Activated T-cell treated with anti-CD3 and anti-CD28 coated beads, Interleukin-2, amount 50 U/mL, for 72 hours (primary cell): ENCODE measurements around the gene GPR31. TPM values are rescaled to one million over a fixed set of nuclear protein-coding genes. Genes with fewer than 3 reads are reported as not detected.

Experiments used
- ATAC-seq, 2 donors: fragments of 150-1000 bp; cut with Tn5 transposase; replicated peaks in 1 of 2; 2 replicates each; pipeline ENCODE4 v1.10.0; 2021; ENCODE audit warnings: moderate library complexity in 2 of 2, mild to moderate bottlenecking in 1 of 2
- DNase-seq, 2 donors: peaks; one replicate each; pipeline ENCODE4 v3.0.0; 2021 to 2022; ENCODE audit warnings: mixed read lengths in 1 of 2
- H3K27ac Mint-ChIP-seq: one replicate; pipeline ENCODE4 v1.8.0; 2022; ENCODE audit warnings: mild to moderate bottlenecking, moderate library complexity, mixed read lengths
- H3K27me3 Mint-ChIP-seq: one replicate; pipeline ENCODE4 v1.8.0; 2022; ENCODE audit warnings: low read depth, mixed read lengths
- H3K36me3 Mint-ChIP-seq, 2 donors: one replicate each; pipeline ENCODE4 v1.8.0; 2022; ENCODE audit warnings: mixed read lengths in 2 of 2, mild to moderate bottlenecking in 1 of 2; ENCODE audit not compliant: insufficient read depth in 2 of 2
- H3K4me1 Mint-ChIP-seq: one replicate; pipeline ENCODE4 v1.8.0; 2022; ENCODE audit warnings: low read depth, mixed read lengths
- H3K4me3 Mint-ChIP-seq, 2 donors: one replicate each; pipeline ENCODE4 v1.8.0; 2022; ENCODE audit warnings: mild to moderate bottlenecking in 2 of 2, mixed read lengths in 2 of 2, moderate library complexity in 2 of 2
- H3K9me3 Mint-ChIP-seq, 2 donors: one replicate each; pipeline ENCODE4 v1.8.0; 2022; ENCODE audit warnings: mixed read lengths in 2 of 2
- total RNA-seq, 2 donors: library from RNA; stranded (reverse); gene quantifications; one replicate each; pipeline ENCODE4 v1.2.3, GENCODE V29; 2022

Gene GPR31
- total RNA-seq, 2 donors from 2014 or later, result not detected

DNA sequence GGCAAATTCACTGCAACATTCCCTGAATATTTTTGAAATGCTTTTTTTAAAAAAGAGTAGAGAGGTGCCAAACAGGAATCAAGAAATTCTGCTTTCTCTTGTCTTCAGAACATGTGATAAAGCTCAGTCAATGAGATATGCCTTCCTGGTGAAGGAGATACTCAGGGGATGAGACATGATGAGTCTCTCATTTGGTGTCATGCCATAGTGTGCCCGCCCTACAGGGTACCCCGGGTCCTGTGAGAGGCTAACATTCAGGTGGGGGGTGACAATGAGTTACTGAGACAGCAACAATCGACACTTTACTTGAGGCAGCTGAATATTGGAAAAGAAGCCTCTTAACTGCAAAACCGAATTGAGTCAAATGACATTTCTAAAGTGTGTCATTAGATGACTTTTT, 28.2 kb downstream of the GPR31 start:
- Mint-ChIP-seq H3K4me3 (peak overlapping the region in 1 of 2 donors; percentile 31), H3K4me1 (peaks cover 9% of the 10 kb centered on the region), H3K36me3 (peaks cover 0 to 4% of the 10 kb centered on the region in 2 donors), H3K27ac (peak overlapping the region; percentile 2), H3K27me3 (no peaks in the 10 kb centered on the region), H3K9me3 (peaks cover 1 to 4% of the 10 kb centered on the region in 2 donors)
- peak in 1 of 2 donors; percentile 66 for ATAC-seq
- no peak for DNase-seq

DNA sequence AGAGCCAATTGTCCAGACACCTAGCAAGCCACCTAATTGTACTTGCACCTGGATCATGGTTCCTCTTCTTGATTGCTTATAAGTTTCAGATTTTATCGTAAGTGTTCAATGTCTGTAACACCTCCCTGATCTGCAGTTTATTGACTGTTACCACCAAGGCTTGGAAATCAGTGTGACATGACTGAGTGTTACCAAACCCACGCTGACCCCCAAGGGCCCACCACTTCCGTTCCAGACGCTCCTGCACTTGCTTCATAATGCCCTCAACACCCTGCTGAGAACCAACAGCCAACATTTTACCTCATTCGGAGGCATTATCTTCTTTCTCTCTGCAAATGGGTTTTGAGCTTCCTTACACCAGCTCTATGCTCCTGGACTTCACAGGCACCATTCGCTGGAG, 28.6 kb downstream of the GPR31 start:
- Mint-ChIP-seq H3K9me3 (peaks cover 1 to 4% of the 10 kb centered on the region in 2 donors), H3K4me1 (peaks cover 9% of the 10 kb centered on the region), H3K36me3 (peaks cover 0 to 4% of the 10 kb centered on the region in 2 donors), H3K4me3 (peak overlapping the region in 1 of 2 donors; percentile 31), H3K27me3 (no peaks in the 10 kb centered on the region), H3K27ac (peak overlapping the region; percentile 2)
- ATAC-seq (peak in 1 of 2 donors; percentile 22), DNase-seq (no peak)

DNA sequence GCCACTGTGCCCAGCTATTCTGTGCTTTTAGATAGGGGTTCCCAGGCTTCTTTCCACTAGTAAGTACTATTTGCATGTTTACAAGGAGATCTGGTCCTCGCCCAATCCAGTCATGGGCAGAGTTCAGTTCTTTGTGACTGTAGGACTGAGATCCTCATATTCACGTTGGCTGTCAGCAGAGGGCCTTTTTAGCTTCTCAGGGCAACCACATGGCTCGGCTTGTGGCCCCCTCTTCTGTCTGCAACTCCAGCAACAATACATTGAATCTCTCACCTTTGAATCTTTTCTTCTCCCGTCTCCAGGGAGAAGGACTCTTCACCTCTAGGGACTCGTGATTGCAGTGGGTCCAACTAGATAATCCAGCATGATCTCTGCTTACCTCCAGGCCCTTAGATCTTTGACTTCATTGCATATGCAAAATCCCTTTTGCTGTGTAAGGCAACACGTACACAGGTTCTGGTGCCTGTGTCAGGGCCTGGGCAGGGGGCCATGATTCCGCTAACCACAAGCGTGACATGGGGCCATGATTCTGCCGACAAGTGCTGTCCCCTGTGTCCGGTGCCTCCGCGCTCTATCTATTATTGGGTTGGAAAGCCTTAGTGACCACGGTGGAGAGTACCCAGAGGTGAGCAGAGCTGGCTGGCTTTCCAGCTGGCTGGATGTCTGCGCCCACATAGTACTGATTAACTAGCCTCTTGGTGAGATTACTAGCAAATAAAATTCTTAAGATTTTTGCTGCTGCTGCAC, 29.8 kb downstream of the GPR31 start:
- Mint-ChIP-seq H3K9me3 (peaks cover 1 to 4% of the 10 kb centered on the region in 2 donors), H3K4me1 (peaks cover 9% of the 10 kb centered on the region), H3K27me3 (no peaks in the 10 kb centered on the region), H3K4me3 (no peak overlapping the region), H3K27ac (no peak overlapping the region), H3K36me3 (peaks cover 0 to 4% of the 10 kb centered on the region in 2 donors)
- ATAC-seq, result no peak
- no peak for DNase-seq

DNA sequence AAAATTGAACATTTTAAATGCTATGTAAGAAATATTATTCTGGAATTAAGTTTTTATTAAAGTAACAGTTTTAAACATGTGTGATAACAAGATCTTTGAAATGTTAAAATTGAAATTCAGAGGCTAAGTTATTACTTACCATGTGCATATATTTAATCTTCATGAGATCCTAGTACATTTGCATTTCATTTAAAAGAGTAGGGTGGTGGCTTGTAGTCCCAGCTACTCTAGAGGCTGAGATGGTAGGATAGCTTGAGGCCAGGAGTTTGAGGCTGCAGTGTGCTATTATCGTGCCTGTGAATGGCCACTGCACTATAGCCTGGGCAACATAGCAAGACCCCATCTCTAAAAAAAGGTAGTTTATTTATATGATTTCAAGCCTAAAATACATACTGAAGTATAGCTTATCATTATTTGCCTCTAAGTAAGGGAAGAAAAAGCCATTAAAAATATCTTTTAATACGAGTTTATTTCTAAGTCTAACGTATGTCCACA, 31.9 kb downstream of the GPR31 start:
- H3K36me3 Mint-ChIP-seq, result peaks cover 0 to 4% of the 10 kb centered on the region in 2 donors

DNA sequence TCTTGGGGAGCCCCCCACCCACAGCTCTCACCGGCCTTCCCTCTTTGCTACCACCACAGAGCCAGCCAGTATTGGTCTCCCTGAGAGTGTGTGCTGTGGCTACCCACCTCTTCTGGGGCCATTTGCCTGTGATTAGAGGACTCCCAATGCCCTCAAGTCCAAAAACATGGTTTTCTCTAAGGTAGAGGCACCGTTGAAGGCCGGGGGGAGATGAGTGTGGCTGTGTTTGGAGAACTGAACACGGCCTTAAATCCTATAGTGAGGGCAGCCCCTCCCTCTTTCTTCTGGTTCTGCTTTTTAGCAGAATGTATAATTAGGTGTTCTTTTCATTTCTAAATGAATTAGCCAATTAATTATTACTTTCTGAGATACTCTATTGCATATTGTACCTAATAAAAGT, 32.4 kb downstream of the GPR31 start:
- Mint-ChIP-seq H3K27ac (no peak overlapping the region), H3K9me3 (peaks cover 1 to 6% of the 10 kb centered on the region in 2 donors)

More for the DNA sequence above, 31.9 kb downstream of the GPR31 start:
- Mint-ChIP-seq H3K27me3 (no peaks in the 10 kb centered on the region), H3K27ac (no peak overlapping the region), H3K4me1 (peaks cover 15% of the 10 kb centered on the region), H3K9me3 (peaks cover 1 to 4% of the 10 kb centered on the region in 2 donors), H3K4me3 (no peak overlapping the region)
- ATAC-seq, result no peak
- no peak for DNase-seq

DNA sequence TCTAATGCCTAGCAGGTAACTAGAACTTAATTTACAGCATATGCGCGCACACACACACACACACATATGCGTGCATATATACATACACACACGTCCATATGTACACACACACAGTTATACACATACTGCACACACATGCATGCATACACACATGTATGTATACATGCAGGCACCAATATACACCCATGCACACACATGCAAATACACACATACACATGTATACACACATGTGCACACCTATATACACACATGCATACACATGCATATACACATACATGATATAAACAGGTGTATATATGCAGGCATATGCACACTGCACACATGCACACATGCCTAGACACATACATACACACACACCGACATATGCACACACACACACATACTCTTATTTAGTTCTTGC, 33.0 kb downstream of the GPR31 start:
- Mint-ChIP-seq H3K4me3 (no peak overlapping the region), H3K36me3 (peaks cover 0 to 6% of the 10 kb centered on the region in 2 donors), H3K27ac (no peak overlapping the region), H3K9me3 (peaks cover 1 to 6% of the 10 kb centered on the region in 2 donors), H3K27me3 (no peaks in the 10 kb centered on the region), H3K4me1 (peaks cover 14% of the 10 kb centered on the region)
- no peak for ATAC-seq
- no peak for DNase-seq

More for the DNA sequence above, 32.4 kb downstream of the GPR31 start:
- Mint-ChIP-seq H3K36me3 (peaks cover 0 to 6% of the 10 kb centered on the region in 2 donors), H3K4me1 (peaks cover 15% of the 10 kb centered on the region), H3K4me3 (no peak overlapping the region), H3K27me3 (no peaks in the 10 kb centered on the region)
- ATAC-seq, result no peak
- no peak for DNase-seq

DNA sequence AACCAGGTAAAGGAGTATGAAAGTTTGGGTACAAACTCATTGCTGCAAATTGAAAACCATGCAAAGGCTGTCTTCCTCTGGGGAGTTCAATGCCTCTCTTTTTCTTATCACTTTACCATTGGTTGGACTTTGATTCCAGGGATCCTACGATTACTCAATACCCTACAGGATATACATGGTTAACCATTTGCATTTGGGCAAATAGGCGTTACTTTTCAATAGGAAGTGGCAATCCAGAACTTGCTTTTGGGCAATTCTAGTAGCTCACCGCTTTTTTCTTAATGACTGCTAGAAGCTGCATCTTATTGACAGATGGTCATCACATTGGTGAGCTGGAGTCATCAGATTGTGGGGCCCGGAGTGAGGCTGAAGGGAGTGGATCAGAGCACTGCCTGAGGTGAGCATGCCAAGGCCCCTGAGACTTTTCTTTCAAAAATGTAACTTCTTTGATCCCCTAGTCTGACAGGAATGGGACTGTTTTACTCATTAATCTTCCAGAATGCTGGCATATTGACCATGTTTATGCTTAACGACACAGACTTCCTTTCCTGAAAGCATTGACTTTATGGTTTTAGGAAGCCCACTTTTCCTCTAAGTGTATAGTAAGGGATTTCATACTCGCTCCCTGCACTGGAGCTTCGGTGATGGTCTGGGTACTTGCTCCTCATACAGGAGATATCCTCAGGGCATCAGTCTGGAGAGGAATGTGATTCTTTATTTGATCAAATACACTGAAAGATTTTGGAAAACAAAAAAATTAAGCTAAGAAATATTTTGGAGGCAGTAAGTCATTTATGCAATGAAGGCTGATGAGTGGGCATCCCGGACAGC, 34.7 kb downstream of the GPR31 start, which contains the start of gene CCR6:
Gene CCR6 (plus strand): TSS at position 270 of the 831 bp plus-strand sequence. CDS start 13,039 bp downstream, outside the sequence.
- DNase-seq (no peak), ATAC-seq (no peak)
- peaks cover 1 to 6% of the 10 kb centered on the region in 2 donors for H3K9me3 Mint-ChIP-seq
- H3K27ac Mint-ChIP-seq, result peak within 1 kb of the TSS; percentile 39
- peaks cover 0 to 7% of the 10 kb centered on the region in 2 donors for H3K36me3 Mint-ChIP-seq
- H3K4me1 Mint-ChIP-seq, result peaks cover 27% of the 10 kb centered on the region
- no peaks in the 10 kb centered on the region for H3K27me3 Mint-ChIP-seq
- H3K4me3 Mint-ChIP-seq, result peak within 1 kb of the TSS in 1 of 2 donors; percentile 79

DNA sequence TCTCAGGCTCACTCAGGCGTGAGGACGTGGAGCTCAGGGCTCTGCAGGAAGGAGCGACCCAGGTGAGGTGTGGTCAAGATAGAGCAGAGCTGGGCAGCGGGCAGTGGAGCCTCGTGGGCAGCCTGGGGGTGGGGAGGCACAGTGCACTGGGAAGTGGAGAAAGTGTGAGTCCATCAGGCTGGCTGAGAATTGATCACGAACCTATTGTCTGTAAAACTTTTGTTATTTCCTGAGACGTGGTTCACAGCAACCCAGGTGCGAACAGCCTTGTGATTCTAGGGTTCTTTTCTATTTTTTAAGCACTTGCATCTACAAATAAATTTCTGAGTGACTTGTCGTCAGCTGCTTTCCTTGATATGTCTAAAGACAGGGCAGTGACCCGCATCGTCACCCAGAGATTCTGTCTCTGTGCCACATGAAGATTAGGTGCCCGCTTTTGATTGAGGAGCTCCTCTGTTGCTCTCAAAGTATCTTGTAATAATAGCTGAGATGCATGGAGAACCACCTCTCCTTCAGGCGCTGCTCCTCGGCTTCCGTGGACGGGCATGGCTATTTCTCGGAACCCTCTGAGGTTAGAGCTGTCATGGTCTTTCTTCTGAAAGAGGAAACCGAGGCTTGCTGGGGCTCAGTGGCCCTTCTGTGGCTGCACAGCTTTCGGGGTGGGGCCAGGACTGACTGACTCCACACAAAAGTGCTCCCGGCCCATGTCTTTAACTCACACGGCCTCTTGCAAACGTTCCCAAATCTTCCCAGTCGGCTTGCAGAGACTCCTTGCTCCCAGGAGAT, 35.5 kb downstream of the GPR31 start:
- peaks cover 0 to 10% of the 10 kb centered on the region in 2 donors for H3K36me3 Mint-ChIP-seq
- H3K4me3 Mint-ChIP-seq, result peak overlapping the region in 1 of 2 donors; percentile 79
- peak overlapping the region; percentile 39 for H3K27ac Mint-ChIP-seq
- no peak for DNase-seq
- peaks cover 1 to 6% of the 10 kb centered on the region in 2 donors for H3K9me3 Mint-ChIP-seq
- peaks cover 31% of the 10 kb centered on the region for H3K4me1 Mint-ChIP-seq
- no peaks in the 10 kb centered on the region for H3K27me3 Mint-ChIP-seq
- peak in 1 of 2 donors; percentile 29 for ATAC-seq

DNA sequence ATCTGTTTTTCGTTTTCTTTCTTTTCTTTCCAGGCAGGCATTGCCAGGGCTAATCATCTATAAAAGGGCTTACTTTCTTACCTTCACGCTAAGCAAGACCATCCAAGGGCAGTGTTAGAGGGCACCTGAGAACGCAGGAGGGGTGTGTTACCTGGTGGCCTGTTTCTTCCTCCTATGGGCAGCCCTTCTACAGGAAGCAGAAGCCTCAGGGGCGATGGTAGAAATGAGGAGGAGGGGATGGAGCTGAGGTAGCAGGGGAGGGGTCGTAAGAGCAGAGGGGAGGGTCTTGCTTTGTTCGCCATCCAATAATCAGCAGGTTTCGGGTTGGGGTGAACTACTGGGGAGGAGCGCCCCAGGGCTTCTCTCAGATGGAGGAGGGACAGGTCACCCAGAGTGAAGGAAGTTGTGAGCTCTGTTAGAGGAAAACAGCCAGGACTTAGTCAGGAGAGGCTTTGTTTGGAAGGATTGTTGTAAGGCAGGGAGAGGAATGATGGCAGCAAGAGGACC, 36.4 kb downstream of the GPR31 start:
- H3K27ac Mint-ChIP-seq, result peak overlapping the region; percentile 9
- ATAC-seq (no peak), DNase-seq (no peak)
- H3K4me1 Mint-ChIP-seq, result peaks cover 31% of the 10 kb centered on the region
- no peaks in the 10 kb centered on the region for H3K27me3 Mint-ChIP-seq
- peak overlapping the region in 1 of 2 donors; percentile 79 for H3K4me3 Mint-ChIP-seq
- peaks cover 0 to 7% of the 10 kb centered on the region in 2 donors for H3K36me3 Mint-ChIP-seq
- peaks cover 0 to 2% of the 10 kb centered on the region in 2 donors for H3K9me3 Mint-ChIP-seq

DNA sequence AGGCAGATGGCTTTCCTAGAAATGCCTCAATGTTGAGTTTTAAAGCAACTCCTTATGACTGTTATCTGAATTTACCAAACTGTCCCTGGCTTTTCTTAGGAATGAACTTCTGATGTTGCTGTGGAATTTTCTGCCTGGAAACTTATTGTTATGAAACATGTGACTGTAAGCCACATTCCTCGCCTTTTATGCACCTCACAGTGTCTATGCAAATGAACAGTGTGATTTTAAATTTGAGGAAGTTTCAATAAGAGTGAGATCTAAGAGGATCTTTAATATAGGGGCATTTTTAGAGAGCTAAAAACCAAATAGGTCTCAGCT, 37.2 kb downstream of the GPR31 start:
- Mint-ChIP-seq H3K36me3 (peaks cover 0 to 7% of the 10 kb centered on the region in 2 donors), H3K9me3 (peaks cover 0 to 2% of the 10 kb centered on the region in 2 donors), H3K27me3 (peaks cover 6% of the 10 kb centered on the region), H3K4me1 (peaks cover 31% of the 10 kb centered on the region), H3K4me3 (peak overlapping the region in 1 of 2 donors; percentile 49), H3K27ac (no peak overlapping the region)
- ATAC-seq (no peak), DNase-seq (no peak)

DNA sequence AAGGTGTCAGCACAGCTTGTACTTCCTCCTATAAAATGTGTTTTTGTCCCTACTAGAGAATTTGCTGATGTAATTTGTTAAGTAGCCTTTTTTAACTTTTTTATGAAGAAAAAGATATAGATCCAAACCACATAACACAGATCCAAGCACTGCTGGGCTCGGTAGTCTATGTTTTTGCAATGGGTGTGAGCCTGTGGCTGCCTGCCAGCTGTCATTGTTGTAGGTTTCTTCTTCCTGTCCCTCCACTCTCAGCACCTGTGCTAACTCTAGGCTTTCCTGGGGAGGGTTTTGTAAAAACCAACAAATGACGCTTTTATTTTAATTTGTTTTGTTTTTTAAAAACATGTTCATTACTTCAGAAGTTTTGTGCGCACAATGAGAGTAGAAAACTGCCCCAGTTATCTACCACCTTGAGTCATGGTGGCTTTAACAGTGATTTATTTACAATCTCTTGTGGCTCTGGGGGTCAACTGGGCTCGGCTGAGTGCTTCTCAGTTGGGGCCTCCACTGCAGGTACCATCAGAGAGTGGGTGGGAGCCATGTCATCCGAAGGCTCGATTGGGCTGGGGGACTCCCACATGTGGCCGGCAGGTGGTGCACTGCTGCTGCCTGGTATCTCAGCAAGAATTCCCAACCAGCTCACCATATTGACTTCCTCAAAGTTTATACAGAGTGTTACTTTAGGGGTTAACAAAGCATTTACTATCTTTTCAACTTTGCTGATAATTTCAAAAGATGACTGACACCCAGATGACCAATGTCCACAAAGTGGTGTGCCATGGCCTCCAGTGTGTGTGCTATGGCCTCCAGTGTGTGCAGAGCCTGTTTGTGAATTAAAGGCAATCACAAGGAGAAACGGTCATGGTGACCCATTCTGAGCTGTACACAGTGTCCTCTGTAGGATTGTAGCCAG, 37.9 kb downstream of the GPR31 start:
- ATAC-seq (peak in 1 of 2 donors; percentile 18), DNase-seq (no peak)
- peaks cover 0 to 2% of the 10 kb centered on the region in 2 donors for H3K9me3 Mint-ChIP-seq
- peak overlapping the region; percentile 79 for H3K27ac Mint-ChIP-seq
- peaks cover 6% of the 10 kb centered on the region for H3K27me3 Mint-ChIP-seq
- peaks cover 31% of the 10 kb centered on the region for H3K4me1 Mint-ChIP-seq
- peaks cover 0 to 7% of the 10 kb centered on the region in 2 donors for H3K36me3 Mint-ChIP-seq
- peak overlapping the region in 1 of 2 donors; percentile 68 for H3K4me3 Mint-ChIP-seq
